ENCODE data around the gene SNTG2.

GRCh38 chr2:1405124-1405523 is 454.5 kb downstream of the SNTG2 start:
- TF ChIP-seq RARB (CRISPR knock-in tag; IDR thresholded peaks at IDR 0.05): no peak
- no peak for TF ChIP-seq ARNTL (CRISPR knock-in tag; IDR thresholded peaks at IDR 0.05; ENCODE audit: borderline replicate concordance, low read depth)
- no peak for TF ChIP-seq CREB5 (CRISPR knock-in tag; IDR thresholded peaks at IDR 0.05; ENCODE audit: low read depth)
- TF ChIP-seq ZC3H10 (CRISPR knock-in tag; IDR thresholded peaks at IDR 0.05): no peak
- TF ChIP-seq ZFP30 (CRISPR knock-in tag; IDR thresholded peaks at IDR 0.05): no peak
- no peak for TF ChIP-seq BACH2 (CRISPR knock-in tag; IDR thresholded peaks at IDR 0.05; ENCODE audit: borderline replicate concordance)
